ENCODE results near the gene EHD3. TPM values are rescaled to one million over a fixed set of nuclear protein-coding genes. Genes with fewer than 3 reads are reported as not detected.

EHD3 gene
- polyA plus RNA-seq, 1 donor from 2014 or later, result 3.5 TPM

DNA sequence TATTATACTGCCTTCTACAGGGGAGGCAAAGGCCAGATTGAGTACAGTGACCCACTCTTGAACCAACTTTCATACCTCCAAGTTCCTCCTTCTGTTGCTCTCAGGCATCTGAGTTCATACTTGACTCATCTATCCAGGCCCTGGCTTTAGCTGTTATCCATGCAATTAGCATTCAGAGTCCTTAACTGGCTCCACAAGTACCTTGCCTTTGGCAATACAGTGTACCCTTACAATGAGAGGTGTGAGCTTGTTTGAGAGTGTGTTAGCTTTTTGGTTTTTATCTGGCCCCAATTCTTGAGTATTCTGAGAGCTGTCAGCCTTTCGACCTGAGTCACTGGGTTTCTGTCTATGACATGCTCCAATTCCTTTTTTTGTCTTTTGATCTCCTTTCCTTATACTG lies 60.2 kb downstream of the EHD3 start:
- no peaks in the 10 kb centered on the region for H3F3A ChIP-seq (ENCODE audit: insufficient read depth, low read length, poor library complexity, severe bottlenecking)
- H3K4me3 ChIP-seq (ENCODE audit: low read length), result no peak overlapping the region
- H3K27ac ChIP-seq (ENCODE audit: low read length), result no peak overlapping the region
- no peaks in the 10 kb centered on the region for H4K20me1 ChIP-seq (ENCODE audit: insufficient read depth)
- H3K9ac ChIP-seq (ENCODE audit: low read length), result no peak overlapping the region
- H2AFZ ChIP-seq (ENCODE audit: low read depth, low read length), result no peak overlapping the region
- no peak overlapping the region for H3K4me2 ChIP-seq (ENCODE audit: low read length)
- H3K9me2 ChIP-seq (ENCODE audit: insufficient read depth, low read length), result no peaks in the 10 kb centered on the region
- H3K79me2 ChIP-seq (replicated peaks; ENCODE audit: insufficient read depth, low read length), result no peaks in the 10 kb centered on the region
- no peaks in the 10 kb centered on the region for H3K9me3 ChIP-seq (ENCODE audit: low read length)
- TF ChIP-seq EZH2 (IDR thresholded peaks at IDR 0.05; ENCODE audit: borderline replicate concordance, insufficient read depth, low read length, poor library complexity, severe bottlenecking) (no peak), CTCF (IDR thresholded peaks at IDR 0.05; ENCODE audit: poor library complexity, severe bottlenecking) (no peak), TAF1 (IDR thresholded peaks at IDR 0.05; ENCODE audit: low read depth) (no peak), RAD21 (conservative IDR thresholded peaks at IDR 0.05) (no peak)
- H3K36me3 ChIP-seq (ENCODE audit: insufficient read depth, low read length), result no peaks in the 10 kb centered on the region
- H3K27me3 ChIP-seq (ENCODE audit: insufficient read depth, low read depth, low read length), result no peaks in the 10 kb centered on the region

GRCh38 chr2:31296641-31297287 lies 62.8 kb downstream of the EHD3 start:
- Histone ChIP-seq H3K4me2 (ENCODE audit: low read length) (no peak overlapping the region), H3K9me2 (ENCODE audit: insufficient read depth, low read length) (no peaks in the 10 kb centered on the region), H3K36me3 (ENCODE audit: insufficient read depth, low read length) (no peaks in the 10 kb centered on the region), H3K9ac (ENCODE audit: low read length) (no peak overlapping the region), H3K4me3 (ENCODE audit: low read length) (no peak overlapping the region), H3F3A (ENCODE audit: insufficient read depth, low read length, poor library complexity, severe bottlenecking) (no peaks in the 10 kb centered on the region), H4K20me1 (ENCODE audit: insufficient read depth) (no peaks in the 10 kb centered on the region), H3K27me3 (ENCODE audit: insufficient read depth, low read depth, low read length) (no peaks in the 10 kb centered on the region), H3K9me3 (ENCODE audit: low read length) (no peaks in the 10 kb centered on the region), H3K27ac (ENCODE audit: low read length) (no peak overlapping the region), H3K79me2 (replicated peaks; ENCODE audit: insufficient read depth, low read length) (no peaks in the 10 kb centered on the region), H2AFZ (ENCODE audit: low read depth, low read length) (no peak overlapping the region)
- TF ChIP-seq EP300 (conservative IDR thresholded peaks at IDR 0.05; ENCODE audit: poor library complexity, severe bottlenecking) (no peak), CTCF (IDR thresholded peaks at IDR 0.05; ENCODE audit: poor library complexity, severe bottlenecking) (no peak), POLR2AphosphoS5 (IDR thresholded peaks at IDR 0.05) (no peak), RAD21 (conservative IDR thresholded peaks at IDR 0.05) (no peak), TAF1 (IDR thresholded peaks at IDR 0.05; ENCODE audit: low read depth) (no peak), SMC3 (conservative IDR thresholded peaks at IDR 0.05; ENCODE audit: poor library complexity) (no peak), MXI1 (conservative IDR thresholded peaks at IDR 0.05; ENCODE audit: poor library complexity, severe bottlenecking) (no peak), EZH2 (IDR thresholded peaks at IDR 0.05; ENCODE audit: borderline replicate concordance, insufficient read depth, low read length, poor library complexity, severe bottlenecking) (no peak), REST (IDR thresholded peaks at IDR 0.05; ENCODE audit: borderline replicate concordance) (no peak)

Data from neural cell (in vitro differentiated cells).